GM18526 (cell line): ENCODE results near the gene GAA.

Experiments used
- POLR2A ChIP-seq: IDR thresholded peaks from 3 replicates; pipeline ENCODE4 v1.6.1; 2011; ENCODE audit not compliant: insufficient read length; ENCODE audit errors: extremely low read depth

The GAA gene

DNA sequence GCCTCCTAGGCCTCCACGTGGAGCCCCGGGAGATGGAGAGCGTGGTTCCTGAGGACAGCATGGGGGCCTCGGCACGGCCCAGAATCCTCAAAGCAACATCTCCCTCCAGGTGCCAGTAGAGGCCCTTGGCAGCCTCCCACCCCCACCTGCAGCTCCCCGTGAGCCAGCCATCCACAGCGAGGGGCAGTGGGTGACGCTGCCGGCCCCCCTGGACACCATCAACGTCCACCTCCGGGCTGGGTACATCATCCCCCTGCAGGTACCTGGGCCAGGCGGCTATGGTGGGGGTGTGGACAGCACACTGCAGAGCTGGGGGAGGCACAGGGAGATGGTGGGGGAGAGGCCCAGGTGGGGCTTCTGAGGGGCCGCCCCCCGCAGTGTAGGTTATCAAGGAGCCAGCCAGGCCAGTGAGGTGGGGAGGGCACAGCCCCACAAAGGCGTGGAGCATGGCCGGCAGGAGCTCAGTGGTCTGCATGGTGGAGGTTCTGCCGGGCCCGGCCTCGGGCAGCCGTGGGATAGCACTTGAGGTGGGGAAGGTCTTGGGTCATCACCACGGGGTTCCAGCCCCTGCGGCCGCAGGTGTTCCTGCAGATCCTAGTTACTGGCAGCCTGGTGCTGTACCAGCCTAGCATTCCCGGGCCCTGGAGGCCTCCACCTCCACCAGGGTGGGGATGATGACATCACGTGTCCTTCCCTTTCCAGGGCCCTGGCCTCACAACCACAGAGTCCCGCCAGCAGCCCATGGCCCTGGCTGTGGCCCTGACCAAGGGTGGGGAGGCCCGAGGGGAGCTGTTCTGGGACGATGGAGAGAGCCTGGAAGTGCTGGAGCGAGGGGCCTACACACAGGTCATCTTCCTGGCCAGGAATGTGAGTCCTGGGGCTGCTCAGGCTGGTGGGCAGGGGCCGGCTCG is 16.4 kb downstream of the GAA start:
- no peak for TF ChIP-seq POLR2A

DNA sequence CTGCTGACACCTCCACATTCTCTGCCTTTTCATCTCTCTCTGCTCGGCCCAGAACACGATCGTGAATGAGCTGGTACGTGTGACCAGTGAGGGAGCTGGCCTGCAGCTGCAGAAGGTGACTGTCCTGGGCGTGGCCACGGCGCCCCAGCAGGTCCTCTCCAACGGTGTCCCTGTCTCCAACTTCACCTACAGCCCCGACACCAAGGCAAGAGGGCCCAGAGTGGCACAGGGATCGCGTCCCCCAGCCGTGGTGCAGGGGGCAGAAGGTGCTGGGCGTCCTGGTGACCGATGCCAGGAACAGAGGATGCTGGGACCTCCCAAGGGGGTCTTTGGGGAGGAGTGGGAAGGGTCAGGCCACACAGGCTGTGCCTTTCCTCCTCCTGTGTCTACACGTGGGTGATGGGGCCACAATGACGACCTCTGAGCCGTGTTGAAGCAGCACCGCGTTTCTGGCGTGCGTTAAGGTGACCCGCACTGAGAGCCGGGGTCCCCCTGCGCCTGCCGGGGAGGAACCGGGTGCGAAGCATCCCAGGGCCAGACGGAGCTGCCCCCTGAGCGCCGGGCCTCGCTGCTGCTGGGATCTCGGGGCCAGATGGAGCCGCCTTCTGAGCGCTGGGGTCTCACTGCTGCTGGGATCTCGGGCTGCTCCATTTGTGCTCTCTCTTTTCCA is 17.4 kb downstream of the GAA start:
- no peak for TF ChIP-seq POLR2A

GRCh38 chr17:80119271-80119791 is 17.9 kb downstream of the GAA start:
- TF ChIP-seq POLR2A = no peak

DNA sequence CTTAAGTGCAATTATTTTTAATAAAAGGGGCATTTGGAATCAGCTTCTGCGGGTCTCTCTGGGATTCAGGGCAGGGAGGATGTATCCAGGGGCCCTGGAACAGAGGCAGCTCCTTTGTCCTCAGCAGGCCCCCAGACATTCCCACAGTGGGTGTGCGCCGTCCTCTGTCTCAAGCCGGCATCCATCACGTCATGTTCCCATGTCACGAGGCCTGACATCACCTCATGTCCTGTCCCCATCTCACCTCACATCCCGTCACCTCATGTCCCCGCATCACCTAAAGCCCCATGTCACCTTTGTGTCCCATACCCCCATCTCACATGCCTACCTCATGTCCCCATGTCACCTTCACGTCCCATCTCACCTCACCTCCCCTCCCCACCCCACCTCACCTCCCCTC is 18.5 kb downstream of the GAA start:
- no peak for TF ChIP-seq POLR2A

GRCh38 chr17:80122026-80122575 is 20.7 kb downstream of the GAA start:
- no peak for TF ChIP-seq POLR2A

- TF ChIP-seq POLR2A = no peak
These were observed 21.6 kb downstream of the GAA start for GRCh38 chr17:80122926-80123505.

GRCh38 chr17:80123791-80124190 is 22.4 kb downstream of the GAA start:
- no peak for TF ChIP-seq POLR2A

- no peak for TF ChIP-seq POLR2A
These were observed 23.1 kb downstream of the GAA start for GRCh38 chr17:80124351-80124981.

DNA sequence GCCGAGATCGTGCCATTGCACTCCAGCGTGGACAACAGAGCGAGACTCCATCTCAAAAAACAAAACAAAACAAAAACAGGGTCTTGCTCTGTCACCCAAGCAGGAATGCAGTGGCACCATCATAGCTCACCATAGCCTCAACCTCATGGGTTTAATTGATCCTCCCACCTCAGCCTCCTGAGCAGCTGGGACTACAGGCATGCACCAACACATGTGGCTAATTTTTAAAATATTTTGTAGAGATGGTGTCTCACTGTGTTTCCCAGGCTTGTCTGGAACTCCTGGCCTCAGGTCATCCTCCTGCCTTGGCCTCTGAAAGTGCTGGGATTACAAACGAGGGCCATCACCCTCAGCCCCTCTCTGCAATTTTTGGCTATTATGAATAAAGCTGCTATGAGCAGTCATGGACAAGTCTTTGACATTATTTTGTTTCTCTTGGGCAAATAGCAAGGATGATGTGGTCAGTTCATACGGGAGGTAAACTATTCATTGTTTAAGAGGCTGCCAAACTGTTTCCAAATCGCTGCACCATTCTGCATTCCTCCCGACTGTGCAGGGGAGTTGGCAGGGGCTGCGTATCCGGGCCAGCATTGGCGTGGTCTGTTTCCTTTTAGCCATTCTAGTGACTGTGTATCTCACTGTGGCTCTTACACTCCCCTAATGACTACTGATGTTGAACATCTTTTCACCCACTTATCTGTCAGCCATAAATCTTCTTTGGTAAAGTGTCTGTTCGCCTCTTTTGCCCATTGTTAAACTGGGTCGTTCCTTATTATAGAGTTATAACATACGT is 24.5 kb downstream of the GAA start:
- TF ChIP-seq POLR2A = no peak

DNA sequence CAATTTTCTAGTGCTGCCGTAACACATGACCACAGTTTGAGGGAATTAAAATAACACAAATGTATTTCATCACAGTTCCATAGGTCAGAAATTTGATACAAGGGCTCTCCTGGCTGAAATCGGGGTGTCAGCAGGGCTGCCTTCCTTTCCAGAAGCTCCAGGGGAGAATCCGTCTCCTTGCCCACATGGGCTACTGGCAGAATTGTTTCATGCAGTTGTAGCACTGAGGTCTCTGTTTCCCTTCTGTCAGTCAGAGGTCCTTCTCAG is 25.0 kb downstream of the GAA start:
- no peak for TF ChIP-seq POLR2A

- no peak for TF ChIP-seq POLR2A
These were observed 27.7 kb downstream of the GAA start for GRCh38 chr17:80129006-80129565.

DNA sequence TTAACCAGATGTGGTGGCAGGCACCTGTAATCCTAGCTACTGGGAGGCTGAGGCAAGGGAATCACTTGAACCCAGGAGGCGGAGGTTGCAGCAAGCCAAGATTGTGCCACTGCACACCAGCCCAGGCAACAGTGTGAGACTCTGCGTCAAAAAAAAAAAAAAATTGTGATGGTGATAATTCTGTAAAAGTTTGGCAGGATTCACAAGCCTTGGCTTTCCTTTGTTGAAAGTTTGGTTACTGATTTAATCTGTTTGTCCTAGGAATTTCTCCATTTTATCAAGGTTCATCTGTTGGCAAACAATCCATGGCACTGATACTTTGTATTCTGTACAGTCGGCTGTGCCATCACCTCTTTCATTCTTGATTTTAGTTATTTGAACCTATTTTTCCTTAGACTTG is 29.6 kb downstream of the GAA start:
- TF ChIP-seq POLR2A = no peak

DNA sequence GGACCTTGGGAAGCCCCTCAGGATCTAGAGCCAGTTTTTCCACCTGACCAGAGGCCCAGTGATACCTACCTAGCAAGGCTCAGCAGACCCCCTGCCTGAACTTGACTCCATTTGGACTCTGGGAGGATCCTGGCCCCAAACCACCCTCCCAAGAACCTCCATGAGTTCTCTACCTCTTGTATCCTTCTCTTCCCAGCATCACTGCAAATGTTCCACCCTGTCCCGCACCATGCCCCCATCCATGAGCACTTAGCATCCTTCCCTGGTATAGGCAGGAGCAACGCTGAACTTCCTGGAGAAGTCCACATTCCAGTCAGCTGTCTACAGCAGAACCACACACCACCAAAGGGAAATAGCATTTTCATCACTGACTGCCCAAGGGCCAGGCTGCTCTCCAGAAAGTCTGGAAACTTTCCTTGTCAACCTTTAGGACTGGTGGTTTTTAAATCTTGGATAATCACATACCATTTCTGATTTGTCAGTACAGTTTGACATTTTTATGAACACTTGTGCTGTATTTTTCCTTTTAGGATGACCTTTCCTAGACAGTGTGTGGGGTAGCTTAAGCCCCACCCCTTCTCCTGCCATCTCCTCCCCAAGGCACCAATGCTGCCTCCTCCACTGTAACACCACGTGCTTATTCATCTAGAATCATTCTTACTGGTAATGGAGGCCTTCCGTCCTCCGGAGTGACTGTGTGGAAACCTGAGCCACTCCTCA is 31.7 kb downstream of the GAA start:
- no peak for TF ChIP-seq POLR2A

DNA sequence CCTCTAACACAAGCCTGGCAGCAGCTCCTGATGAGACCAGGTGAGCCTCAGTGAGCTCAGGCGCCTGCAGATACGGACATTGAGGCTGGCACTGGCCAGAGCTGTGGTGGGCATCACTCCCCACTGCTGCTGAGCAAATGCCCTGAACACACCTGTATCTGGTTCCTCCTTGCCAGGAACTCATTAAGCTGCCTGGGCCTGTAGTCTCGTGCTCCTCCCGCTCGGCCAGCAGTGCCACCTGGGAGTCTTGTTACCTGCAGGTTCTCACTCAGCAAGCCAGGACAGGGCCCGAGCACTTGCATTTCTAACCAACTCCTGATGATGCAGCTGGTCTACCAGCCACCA is 32.2 kb downstream of the GAA start:
- no peak for TF ChIP-seq POLR2A

GRCh38 chr17:80137131-80137530 is 35.8 kb downstream of the GAA start:
- TF ChIP-seq POLR2A = no peak
